ENCODE measurements around the gene NAALADL2.

GRCh38 chr3:175777495-175777894 lies 918.4 kb downstream of the NAALADL2 start:
- TF ChIP-seq RAD21 (IDR thresholded peaks at IDR 0.05; ENCODE audit: low read depth) (no peak), YY1 (IDR thresholded peaks at IDR 0.05; ENCODE audit: low read depth) (no peak), REST (IDR thresholded peaks at IDR 0.05; ENCODE audit: low read depth) (no peak)
